OCI-LY3 (cell line): ENCODE results near the gene SNTG2.

Experiments
- CTCF ChIP-seq: fragments of 200-600, 300-600 bp; sonication (generic); IDR thresholded peaks from 2 replicates; pipeline ENCODE4 v1.5.1; 2014; ENCODE audit warnings: antibody characterized with exemption, low read length, low read depth
- EZH2phosphoT487 ChIP-seq: fragments of 200-600 bp; shearing (Covaris generic); IDR thresholded peaks from 2 replicates; pipeline ENCODE4 v1.6.1; 2018; ENCODE audit warnings: antibody characterized with exemption, mixed run types, low read depth

GRCh38 chr2:1162246-1162645, 211.6 kb downstream of the SNTG2 start:
- no peak for TF ChIP-seq CTCF
- TF ChIP-seq EZH2phosphoT487: no peak
